ENCODE data around the gene EED. TPM values are rescaled to one million over a fixed set of nuclear protein-coding genes. Genes with fewer than 3 reads are reported as not detected.

EED gene
- total and polyA plus RNA-seq, 9 of the 15 experiments (the other 6 are each of a cell fraction or from before 2014, with no cell fraction given) = 33.0 to 110 (median 55.1) TPM

DNA sequence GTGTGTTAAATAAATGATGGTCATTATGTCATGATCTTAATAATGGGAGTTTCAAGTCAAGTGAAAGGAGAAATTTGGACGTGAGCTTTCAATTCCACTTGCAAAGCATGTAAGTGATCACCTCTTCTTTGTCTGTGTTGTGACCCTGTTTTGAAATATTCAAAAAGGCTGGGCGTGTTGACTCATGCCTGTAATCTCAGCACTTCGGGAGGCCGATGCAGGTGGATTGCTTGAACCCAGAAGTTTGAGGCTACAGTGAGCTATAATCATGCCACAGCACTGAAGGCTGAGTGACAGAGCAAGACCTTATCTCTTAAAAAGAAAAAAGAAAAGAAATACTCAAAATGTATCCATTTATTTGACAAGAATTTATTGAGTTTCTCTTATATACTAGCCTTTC, 32.9 kb upstream of the EED start (continued):
- TF ChIP-seq ZNF551 (CRISPR knock-in tag; IDR thresholded peaks at IDR 0.05) = no peak
- no peak for TF ChIP-seq TRIM24 (IDR thresholded peaks at IDR 0.05)
- TF ChIP-seq CEBPG (CRISPR knock-in tag; IDR thresholded peaks at IDR 0.05) = no peak
- no peak for TF ChIP-seq CEBPG (tag; conservative IDR thresholded peaks at IDR 0.05 in 1 of 2, IDR thresholded peaks at IDR 0.05 in 1 of 2)
- TF ChIP-seq ARHGAP35 (IDR thresholded peaks at IDR 0.05; ENCODE audit: partially characterized antibody) = no peak
- TF ChIP-seq JUND (IDR thresholded peaks at IDR 0.05; ENCODE audit: borderline replicate concordance, low read depth, low read length) = peak; percentile 69
- TF ChIP-seq JUND (tag; IDR thresholded peaks at IDR 0.05; ENCODE audit: borderline replicate concordance, low read depth, low read length) = peak; percentile 61; the same call in 1 of the 3 replicates
- TF ChIP-seq SOX6 (IDR thresholded peaks at IDR 0.05) = no peak
- TF ChIP-seq ZNF586 (CRISPR knock-in tag; conservative IDR thresholded peaks at IDR 0.05) = no peak
- no peak for TF ChIP-seq CCAR2 (IDR thresholded peaks at IDR 0.05; ENCODE audit: low read depth, low read length)
- peak; percentile 70 for TF ChIP-seq CBFA2T3 (IDR thresholded peaks at IDR 0.05)
- no peak for TF ChIP-seq ZNF57 (CRISPR knock-in tag; IDR thresholded peaks at IDR 0.05)
- 0 out of 2 replicates have a peak, but pooled peaks have one; percentile 26 for TF ChIP-seq POLR2AphosphoS5 (IDR thresholded peaks at IDR 0.05; ENCODE audit: control insufficient read depth, insufficient read depth, low read depth, low read length)
- TF ChIP-seq ZBTB8A (IDR thresholded peaks at IDR 0.05; ENCODE audit: partially characterized antibody) = no peak
- TF ChIP-seq, protein P1, sequence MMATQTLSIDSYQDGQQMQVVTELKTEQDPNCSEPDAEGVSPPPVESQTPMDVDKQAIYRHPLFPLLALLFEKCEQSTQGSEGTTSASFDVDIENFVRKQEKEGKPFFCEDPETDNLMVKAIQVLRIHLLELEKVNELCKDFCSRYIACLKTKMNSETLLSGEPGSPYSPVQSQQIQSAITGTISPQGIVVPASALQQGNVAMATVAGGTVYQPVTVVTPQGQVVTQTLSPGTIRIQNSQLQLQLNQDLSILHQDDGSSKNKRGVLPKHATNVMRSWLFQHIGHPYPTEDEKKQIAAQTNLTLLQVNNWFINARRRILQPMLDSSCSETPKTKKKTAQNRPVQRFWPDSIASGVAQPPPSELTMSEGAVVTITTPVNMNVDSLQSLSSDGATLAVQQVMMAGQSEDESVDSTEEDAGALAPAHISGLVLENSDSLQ (IDR thresholded peaks at IDR 0.05) = peak; percentile 89
- no peak for TF ChIP-seq HSF4 (CRISPR knock-in tag; IDR thresholded peaks at IDR 0.05; ENCODE audit: borderline replicate concordance)
- TF ChIP-seq ZNF347 (CRISPR knock-in tag; IDR thresholded peaks at IDR 0.05; ENCODE audit: low read depth) = no peak
- no peak for TF ChIP-seq BRCA1 (IDR thresholded peaks at IDR 0.05)
- TF ChIP-seq BRCA1 (CRISPR knock-in tag; IDR thresholded peaks at IDR 0.05) = no peak
- no peak for TF ChIP-seq SREBF2 (CRISPR knock-in tag; IDR thresholded peaks at IDR 0.05)
- TF ChIP-seq, protein P2, sequence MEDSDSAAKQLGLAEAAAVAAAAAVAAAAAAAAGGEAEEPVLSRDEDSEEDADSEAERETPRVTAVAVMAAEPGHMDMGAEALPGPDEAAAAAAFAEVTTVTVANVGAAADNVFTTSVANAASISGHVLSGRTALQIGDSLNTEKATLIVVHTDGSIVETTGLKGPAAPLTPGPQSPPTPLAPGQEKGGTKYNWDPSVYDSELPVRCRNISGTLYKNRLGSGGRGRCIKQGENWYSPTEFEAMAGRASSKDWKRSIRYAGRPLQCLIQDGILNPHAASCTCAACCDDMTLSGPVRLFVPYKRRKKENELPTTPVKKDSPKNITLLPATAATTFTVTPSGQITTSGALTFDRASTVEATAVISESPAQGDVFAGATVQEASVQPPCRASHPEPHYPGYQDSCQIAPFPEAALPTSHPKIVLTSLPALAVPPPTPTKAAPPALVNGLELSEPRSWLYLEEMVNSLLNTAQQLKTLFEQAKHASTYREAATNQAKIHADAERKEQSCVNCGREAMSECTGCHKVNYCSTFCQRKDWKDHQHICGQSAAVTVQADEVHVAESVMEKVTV (CRISPR knock-in tag; IDR thresholded peaks at IDR 0.05) = no peak
- TF ChIP-seq, protein P3, sequence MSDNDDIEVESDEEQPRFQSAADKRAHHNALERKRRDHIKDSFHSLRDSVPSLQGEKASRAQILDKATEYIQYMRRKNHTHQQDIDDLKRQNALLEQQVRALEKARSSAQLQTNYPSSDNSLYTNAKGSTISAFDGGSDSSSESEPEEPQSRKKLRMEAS (CRISPR knock-in tag; IDR thresholded peaks at IDR 0.05) = no peak
